HG02981 (cell line): ENCODE measurements around the gene ILK.

Experiments used
- ATAC-seq: cut with Tn5 transposase; IDR thresholded peaks from one replicate; pipeline ENCODE4 v1.9.1; 2021; ENCODE audit warnings: mild to moderate bottlenecking, moderate library complexity; ENCODE audit not compliant: unreplicated experiment

The ILK gene

DNA sequence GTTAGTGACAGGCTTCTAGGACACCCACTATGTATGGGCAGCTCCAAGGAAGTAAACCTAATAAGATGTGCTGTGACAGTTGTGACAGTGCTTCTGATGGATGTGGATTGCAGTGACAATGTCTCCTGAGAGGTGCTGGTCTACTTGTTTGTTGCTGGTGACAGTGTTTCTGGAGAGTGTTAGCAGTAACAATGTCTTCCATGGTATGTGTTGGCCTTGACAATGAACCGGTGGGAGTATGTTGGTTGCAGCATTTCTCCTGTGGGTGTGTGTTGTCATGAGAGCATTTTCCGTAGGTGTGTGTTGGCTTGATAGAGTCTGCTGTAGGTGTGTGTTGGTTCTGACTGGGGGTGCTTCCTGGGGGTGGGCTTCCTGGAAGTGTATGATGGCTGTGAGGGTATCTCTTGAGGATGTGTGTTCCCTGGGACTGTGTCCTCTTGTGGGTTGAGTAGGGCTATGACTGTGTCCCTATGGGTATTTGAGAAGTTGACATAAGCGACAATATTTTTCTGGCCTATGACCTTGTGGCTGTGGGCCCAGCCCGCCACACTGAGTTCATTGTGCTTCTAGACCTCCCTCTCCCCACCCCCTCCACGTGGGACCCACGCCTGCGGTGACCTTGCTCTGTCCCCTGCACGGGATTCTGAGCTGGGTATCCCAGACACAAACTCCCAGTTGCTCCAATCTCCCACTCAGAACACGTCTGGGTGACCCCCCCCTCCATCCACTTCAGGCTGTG is 50.9 kb downstream of the ILK start:
- ATAC-seq, result no peak

DNA sequence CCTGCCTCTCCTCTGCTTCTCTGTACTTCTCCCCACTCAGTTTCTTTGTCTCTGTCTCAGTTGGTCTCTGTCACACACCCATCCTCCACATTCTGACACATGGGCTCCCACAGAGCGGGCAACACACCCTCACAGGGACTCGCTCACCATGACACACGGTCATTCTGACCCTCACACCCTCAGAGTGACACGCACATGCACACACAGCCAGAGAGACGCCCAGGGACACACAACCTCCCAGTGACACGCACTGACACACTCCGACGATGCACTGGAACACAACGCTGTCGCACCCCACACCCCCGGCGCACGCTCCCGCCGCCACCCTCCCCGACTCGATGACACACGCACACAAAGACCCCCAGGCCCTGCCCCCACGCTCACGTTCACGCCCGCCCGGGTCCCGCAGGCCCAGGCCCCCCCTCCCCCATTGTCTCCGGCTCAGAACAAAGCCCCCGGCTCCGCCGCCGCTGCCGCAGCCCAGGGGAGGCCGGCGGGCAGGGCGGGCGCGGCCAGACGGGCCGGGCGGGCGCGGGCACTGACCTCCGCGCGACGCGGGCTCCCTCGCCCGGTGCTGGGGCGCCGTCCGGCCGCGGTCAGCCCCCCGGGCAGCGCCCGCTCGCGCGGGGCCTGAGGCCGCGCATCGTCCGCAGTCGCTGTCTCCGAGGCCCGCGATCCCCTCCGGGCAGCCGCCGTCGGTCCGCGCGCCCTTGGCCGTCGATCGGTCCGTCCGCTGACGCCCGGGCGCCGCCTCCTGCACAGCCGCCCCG is 51.6 kb downstream of the ILK start:
- ATAC-seq, result no peak

DNA sequence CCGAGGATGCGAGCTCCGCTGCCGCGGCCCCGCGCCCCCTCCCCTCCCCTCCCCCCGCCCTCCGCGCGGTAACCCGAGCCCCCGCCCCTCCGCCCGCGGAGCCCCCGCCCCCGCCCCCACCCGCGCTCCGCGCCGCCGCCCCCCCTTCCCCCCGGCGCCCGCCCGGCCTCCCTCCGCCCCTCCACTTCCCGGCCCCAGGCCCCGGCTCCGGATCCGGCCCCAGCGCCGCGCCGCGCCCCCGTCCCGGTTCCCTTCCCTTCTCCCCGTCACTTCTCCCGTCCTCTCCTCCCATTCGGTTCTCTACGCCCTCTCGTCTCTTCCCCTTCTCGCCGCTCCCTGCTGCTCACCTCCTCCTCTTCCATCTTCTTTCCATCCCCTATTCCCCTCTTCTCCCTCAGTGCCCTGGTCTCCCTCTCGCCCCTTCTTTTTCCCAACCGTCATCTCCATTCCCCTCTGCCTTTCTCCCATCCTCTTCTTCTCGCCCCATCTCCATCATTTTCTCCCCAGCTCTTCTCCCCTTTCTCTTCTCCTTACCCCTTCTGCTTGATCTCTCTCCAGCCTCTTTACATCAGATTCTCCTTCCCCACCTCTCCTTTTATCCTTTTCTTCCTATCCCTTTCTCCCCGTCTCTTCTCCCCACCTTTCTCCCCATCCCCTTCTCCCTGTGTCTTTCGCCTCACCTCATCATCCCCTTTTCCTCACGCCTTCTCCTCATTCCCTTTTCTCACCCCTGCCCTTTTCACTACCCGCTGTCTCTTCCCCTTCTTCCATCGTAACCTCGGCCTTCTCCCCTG is 52.4 kb downstream of the ILK start, which contains the start of gene DCHS1:
TSS of gene DCHS1 (minus strand) at position 20 of the 794 bp plus-strand sequence. CDS start 14,196 bp downstream, outside the sequence.
- no peak for ATAC-seq

DNA sequence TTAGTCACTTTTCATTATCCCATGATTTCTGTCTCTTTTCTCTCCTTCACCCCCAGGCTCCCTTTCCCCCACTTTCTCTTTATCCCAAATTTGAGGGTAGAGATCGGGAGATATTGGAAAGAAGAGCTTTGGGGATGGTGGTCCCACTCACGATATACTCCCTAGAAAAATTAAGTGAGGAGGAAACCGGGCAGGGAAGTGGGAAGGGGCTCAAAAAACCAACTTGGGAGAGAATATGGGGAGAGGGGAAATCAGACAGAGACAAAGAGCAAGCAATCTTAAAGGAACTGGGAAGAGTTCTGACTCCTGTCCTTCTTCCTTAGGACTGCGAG is 53.0 kb downstream of the ILK start:
- no peak for ATAC-seq

DNA sequence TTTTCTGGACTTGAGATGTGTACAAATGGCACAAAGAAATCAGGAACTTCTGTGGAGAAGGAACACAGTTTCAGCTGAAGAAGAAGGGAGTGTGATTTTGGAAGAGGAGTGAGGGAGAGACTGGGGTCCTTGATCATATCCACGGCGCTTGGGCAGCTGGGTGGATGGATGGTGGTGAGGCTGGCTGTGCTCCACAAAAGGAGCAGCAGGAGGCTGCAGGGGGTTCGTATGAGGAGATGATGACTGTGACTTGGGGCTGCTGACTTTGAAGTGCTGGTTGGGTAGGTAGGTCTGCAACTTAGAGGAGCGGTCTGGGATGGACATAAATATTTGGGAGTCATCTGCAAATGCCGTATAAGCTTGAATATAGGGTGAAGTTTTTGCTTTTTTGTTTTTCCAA is 53.4 kb downstream of the ILK start:
- no peak for ATAC-seq

DNA sequence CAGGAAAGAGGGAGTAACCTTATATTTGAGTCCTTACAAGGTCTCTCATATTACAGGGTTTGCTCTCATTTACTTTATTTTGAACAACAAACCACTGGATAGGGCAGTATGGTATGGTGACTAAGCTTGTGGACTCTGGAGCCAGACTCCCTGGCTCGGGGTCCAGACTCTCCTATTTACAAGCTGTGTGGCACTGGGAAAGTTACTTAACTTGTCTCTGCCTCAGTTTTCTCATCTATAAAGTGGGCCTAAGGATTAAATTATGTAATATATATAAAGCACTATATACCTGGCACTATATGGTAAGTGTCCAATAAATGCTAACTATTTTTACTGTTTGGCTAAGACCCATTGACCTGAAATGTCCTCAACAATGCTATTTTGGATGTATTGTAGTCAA is 53.8 kb downstream of the ILK start:
- ATAC-seq, result no peak

DNA sequence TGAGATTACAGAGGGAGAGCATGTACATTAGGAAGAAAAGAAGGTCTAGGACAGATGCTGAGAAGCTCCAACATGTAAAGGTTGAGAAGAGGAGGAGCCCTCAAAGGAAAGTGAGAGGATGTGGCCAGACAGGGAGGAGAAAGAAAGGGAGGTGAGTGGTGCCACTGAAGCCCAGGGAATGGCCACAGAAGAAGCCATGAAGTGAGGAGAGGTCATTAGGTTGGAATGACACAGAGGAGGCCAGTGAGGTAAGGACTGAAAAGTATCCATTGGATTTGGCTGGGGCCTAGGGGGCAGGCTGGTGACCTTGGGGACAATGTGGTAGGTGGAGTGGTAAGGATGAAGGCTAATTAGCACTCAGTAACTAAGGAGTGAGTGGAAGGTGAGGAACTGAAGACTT is 55.1 kb downstream of the ILK start:
- no peak for ATAC-seq
